Esophagus squamous epithelium (tissue), 4 donors: ENCODE results near the gene MTCL1.

ENCODE experiments used
- CTCF ChIP-seq, 6 experiments: fragments of 450-650 bp in 4 of 6; fragments of 200-600 bp in 2 of 6; sonication (generic) in 2 of 6; IDR thresholded peaks; one replicate each; pipeline ENCODE4 v1.5.1; 2016 to 2019; ENCODE audit warnings: antibody characterized with exemption in 6 of 6, mild to moderate bottlenecking in 4 of 6, moderate library complexity in 4 of 6
- POLR2A ChIP-seq, 4 donors: fragments of 450-650 bp; IDR thresholded peaks; one replicate each; pipeline ENCODE4 v1.6.1; 2017; ENCODE audit warnings: antibody characterized with exemption in 4 of 4, mild to moderate bottlenecking in 4 of 4, moderate library complexity in 3 of 4

- TF ChIP-seq CTCF (IDR thresholded peaks at IDR 0.05), result no peak
- TF ChIP-seq POLR2A (IDR thresholded peaks at IDR 0.05), result no peak
Measured at GRCh38 chr18:8868276-8868675, 162.9 kb downstream of the MTCL1 start.
